Nephron progenitor cell (in vitro differentiated cells): ENCODE measurements around the gene ACTL10.
A peak's percentile ranks its signal among the peaks of the same experiment; 100 is the strongest.
"Not testable (repeated sequence)": the region's sequence is repeated elsewhere in the genome, so short reads cannot be mapped to it uniquely, and the experiment has no call there.

Source experiments
- DNase-seq: peaks from one replicate; pipeline ENCODE4 v3.0.0; 2021
- H3K27ac Mint-ChIP-seq: 2 replicates; pipeline ENCODE4 v1.8.0; 2021; ENCODE audit warnings: mild to moderate bottlenecking, moderate library complexity, mixed read lengths
- H3K27me3 Mint-ChIP-seq: 2 replicates; pipeline ENCODE4 v1.8.0; 2021; ENCODE audit warnings: mild to moderate bottlenecking, low read depth, mixed read lengths; ENCODE audit not compliant: poor library complexity
- H3K36me3 Mint-ChIP-seq: 2 replicates; pipeline ENCODE4 v1.8.0; 2021; ENCODE audit warnings: low read depth, mixed read lengths
- H3K4me1 Mint-ChIP-seq: 2 replicates; pipeline ENCODE4 v1.8.0; 2021; ENCODE audit warnings: mixed read lengths
- H3K4me3 Mint-ChIP-seq: 2 replicates; pipeline ENCODE4 v1.8.0; 2021; ENCODE audit warnings: mild to moderate bottlenecking, moderate library complexity, mixed read lengths
- H3K9me3 Mint-ChIP-seq: 2 replicates; pipeline ENCODE4 v1.8.0; 2021; ENCODE audit warnings: mild to moderate bottlenecking, moderate library complexity, mixed read lengths
- TF ChIP-seq, protein P1 (sequence below): fragments of 200-600 bp; sonication (generic); IDR thresholded peaks from 2 replicates; pipeline ENCODE4 v1.5.0; 2021; ENCODE audit warnings: antibody characterized with exemption

The ACTL10 gene

DNA sequence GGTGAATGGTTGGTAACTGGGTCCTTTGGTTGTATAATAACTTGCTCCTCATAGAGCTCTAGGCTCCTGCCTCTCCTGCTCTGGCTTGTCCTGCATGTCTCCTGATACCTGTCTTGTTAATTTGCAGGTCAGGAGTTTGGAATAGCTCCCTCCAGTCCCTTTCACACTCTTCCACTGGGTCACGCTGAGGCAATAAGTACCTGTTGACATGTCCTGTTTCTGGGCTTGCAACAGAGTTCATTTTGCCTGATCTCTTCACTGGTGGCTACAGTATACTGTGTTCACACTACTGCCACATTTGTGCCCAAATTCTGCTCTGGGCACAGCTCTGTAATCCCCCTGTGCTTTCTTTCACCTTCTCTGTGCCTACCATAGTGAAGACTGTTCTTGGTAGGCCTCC lies 30.0 kb upstream of the ACTL10 start:
- Mint-ChIP-seq H3K4me3 (no peak overlapping the region), H3K9me3 (no peaks in the 10 kb centered on the region), H3K4me1 (no peaks in the 10 kb centered on the region), H3K36me3 (peaks cover 62% of the 10 kb centered on the region), H3K27ac (no peak overlapping the region), H3K27me3 (peaks cover 3% of the 10 kb centered on the region)
- TF ChIP-seq, protein P1, sequence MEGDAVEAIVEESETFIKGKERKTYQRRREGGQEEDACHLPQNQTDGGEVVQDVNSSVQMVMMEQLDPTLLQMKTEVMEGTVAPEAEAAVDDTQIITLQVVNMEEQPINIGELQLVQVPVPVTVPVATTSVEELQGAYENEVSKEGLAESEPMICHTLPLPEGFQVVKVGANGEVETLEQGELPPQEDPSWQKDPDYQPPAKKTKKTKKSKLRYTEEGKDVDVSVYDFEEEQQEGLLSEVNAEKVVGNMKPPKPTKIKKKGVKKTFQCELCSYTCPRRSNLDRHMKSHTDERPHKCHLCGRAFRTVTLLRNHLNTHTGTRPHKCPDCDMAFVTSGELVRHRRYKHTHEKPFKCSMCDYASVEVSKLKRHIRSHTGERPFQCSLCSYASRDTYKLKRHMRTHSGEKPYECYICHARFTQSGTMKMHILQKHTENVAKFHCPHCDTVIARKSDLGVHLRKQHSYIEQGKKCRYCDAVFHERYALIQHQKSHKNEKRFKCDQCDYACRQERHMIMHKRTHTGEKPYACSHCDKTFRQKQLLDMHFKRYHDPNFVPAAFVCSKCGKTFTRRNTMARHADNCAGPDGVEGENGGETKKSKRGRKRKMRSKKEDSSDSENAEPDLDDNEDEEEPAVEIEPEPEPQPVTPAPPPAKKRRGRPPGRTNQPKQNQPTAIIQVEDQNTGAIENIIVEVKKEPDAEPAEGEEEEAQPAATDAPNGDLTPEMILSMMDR = no peak
- no peak for DNase-seq

DNA sequence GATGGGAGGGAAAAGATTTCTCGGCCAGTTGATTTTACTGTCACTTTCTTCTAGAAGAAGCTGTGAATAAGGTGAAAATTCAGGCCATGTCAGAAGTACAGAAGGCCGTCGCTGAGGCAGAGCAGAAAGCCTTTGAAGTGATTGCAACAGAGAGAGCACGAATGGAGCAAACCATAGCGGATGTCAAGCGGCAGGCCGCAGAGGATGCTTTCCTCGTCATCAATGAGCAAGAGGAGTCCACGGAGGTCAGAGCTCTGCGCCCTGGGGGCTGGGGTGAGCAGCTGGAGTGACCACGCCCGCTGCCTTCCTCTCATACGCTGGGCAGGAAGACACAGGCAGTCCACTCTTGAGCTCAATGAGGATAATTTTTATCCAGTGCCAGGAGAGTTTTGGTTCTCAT lies 26.5 kb upstream of the ACTL10 start:
- Mint-ChIP-seq H3K27me3 (peaks cover 3% of the 10 kb centered on the region), H3K27ac (peak overlapping the region; percentile 14), H3K4me1 (peaks cover 9% of the 10 kb centered on the region), H3K36me3 (peaks cover 68% of the 10 kb centered on the region), H3K9me3 (no peaks in the 10 kb centered on the region), H3K4me3 (no peak overlapping the region)
- DNase-seq = no peak
- TF ChIP-seq, protein P1 = no peak

DNA sequence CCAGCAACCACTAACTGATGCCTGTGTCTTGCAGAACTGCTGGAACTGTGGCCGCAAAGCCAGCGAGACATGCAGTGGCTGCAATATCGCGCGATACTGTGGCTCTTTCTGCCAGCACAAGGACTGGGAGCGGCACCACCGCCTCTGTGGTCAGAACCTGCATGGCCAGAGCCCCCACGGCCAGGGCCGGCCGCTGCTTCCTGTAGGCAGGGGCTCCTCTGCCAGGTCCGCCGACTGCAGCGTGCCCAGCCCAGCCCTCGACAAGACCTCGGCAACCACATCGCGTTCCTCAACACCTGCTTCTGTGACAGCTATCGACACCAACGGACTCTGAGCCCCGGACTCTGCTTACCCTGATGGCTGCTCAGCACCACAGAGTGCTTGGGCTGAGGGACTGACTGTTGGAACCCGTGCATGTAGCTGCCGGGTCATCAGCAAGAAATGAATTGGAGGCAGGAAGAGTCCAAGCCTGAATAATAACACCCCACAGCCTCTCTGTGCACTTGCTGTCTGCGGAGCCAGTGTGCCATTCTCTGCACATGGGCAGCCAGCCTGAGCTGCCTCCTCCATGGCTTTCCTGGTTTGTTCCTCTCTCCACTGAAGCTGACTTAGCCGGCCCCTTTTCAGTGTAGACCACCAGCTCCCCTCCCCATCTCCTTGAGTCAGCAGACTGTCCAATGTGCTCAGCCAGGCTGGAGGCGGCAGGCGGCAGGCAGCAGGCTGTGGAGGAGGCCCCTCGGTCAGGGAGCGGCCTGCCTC lies 22.3 kb upstream of the ACTL10 start:
- Mint-ChIP-seq H3K9me3 (no peaks in the 10 kb centered on the region), H3K4me1 (peaks cover 32% of the 10 kb centered on the region), H3K27ac (no peak overlapping the region), H3K27me3 (peaks cover 3% of the 10 kb centered on the region), H3K36me3 (peaks cover 51% of the 10 kb centered on the region), H3K4me3 (no peak overlapping the region)
- no peak for DNase-seq
- TF ChIP-seq, protein P1 = no peak

DNA sequence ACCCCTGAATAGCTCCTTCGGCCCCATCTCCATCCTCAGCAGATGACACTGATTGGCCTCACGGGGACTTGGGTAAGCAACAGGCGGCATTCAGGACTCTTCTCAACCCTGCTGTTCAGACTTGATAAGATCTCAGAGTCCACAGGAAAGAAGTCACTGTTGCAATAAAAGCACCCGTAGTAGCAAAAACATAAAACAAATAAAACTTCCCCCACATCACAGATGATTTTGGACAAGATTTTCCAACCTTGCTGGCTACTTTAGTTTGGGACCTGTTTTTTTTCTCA lies 21.7 kb upstream of the ACTL10 start:
- no peak for DNase-seq
- Mint-ChIP-seq H3K9me3 (no peaks in the 10 kb centered on the region), H3K4me3 (no peak overlapping the region), H3K27me3 (peaks cover 3% of the 10 kb centered on the region), H3K36me3 (peaks cover 46% of the 10 kb centered on the region), H3K27ac (no peak overlapping the region), H3K4me1 (peaks cover 37% of the 10 kb centered on the region)
- TF ChIP-seq, protein P1 = no peak

DNA sequence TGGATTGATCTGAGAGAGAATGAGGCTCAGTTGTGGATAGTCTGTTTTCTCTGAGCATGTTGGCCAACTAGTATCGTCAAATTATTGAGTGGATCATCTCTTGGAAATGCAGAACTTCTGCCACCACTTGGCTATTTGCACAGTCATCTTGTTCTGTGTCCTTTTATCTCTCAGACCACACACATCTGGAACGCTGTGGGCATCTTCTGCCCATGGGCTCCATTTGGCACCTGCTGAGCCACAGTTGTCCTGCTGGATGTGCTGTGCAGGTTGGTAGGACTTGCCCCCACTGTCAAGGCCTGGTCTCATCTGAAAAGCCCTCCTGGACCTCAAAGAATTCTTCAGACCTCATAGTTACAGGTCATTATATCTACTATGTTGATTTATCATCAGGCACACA lies 21.3 kb upstream of the ACTL10 start:
- H3K4me3 Mint-ChIP-seq = no peak overlapping the region
- DNase-seq = no peak
- peaks cover 37% of the 10 kb centered on the region for H3K4me1 Mint-ChIP-seq
- peak overlapping the region; percentile 39 for H3K27ac Mint-ChIP-seq
- peaks cover 3% of the 10 kb centered on the region for H3K27me3 Mint-ChIP-seq
- H3K9me3 Mint-ChIP-seq = no peaks in the 10 kb centered on the region
- peaks cover 42% of the 10 kb centered on the region for H3K36me3 Mint-ChIP-seq
- TF ChIP-seq, protein P1 = no peak

DNA sequence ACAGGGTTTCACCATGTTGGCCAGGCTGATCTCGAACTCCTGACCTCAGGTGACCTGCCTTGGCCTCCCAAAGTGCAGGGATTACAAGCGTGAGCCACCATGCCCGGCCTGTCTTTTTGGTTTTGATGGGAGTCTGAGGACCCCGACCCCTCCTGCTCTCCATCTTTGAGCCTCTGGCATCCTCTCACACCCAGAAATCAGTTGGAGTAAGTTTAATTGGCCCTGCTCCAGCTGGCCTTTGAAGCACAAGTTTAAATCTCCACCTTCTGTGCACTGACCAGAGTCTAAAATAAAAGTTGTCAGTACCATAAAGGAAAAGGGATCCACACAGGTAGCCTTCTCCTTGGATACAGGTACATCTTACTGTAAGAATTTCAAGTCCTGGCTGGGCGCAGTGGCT lies 20.6 kb upstream of the ACTL10 start:
- DNase-seq = no peak
- H3K4me1 Mint-ChIP-seq = peaks cover 37% of the 10 kb centered on the region
- no peak overlapping the region for H3K4me3 Mint-ChIP-seq
- H3K27ac Mint-ChIP-seq = no peak overlapping the region
- H3K9me3 Mint-ChIP-seq = no peaks in the 10 kb centered on the region
- H3K36me3 Mint-ChIP-seq = peaks cover 34% of the 10 kb centered on the region
- peaks cover 3% of the 10 kb centered on the region for H3K27me3 Mint-ChIP-seq
- TF ChIP-seq, protein P1 = no peak

DNA sequence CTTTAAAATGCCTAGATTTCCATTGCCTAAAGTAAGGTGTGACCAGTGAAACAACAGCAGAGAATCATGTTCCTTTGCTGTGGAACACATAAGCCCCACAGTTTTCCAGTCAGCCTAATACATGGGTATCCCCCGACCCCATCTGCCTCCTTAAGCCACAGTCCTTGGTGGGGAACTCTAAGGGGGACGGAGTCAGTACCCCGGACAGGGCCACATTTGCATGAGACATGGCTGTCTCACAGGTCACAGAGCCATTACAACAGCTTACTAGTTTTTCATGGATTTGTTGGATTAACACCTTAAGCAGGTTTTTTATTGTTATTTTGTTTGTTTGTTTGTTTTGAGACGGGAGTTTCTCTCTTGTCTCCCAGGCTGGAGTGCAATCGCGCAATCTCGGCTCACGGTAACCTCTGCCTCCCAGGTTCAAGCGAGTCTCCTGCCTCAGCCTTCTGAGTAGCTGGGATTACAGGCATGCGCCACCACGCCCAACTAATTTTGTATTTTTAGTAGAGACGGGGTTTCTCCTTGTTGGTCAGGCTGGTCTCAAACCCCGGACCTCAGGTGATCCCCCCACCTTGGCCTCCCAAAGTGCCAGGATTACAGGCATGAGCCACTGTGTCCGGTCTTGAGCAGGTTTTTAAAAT lies 19.7 kb upstream of the ACTL10 start:
- peaks cover 37% of the 10 kb centered on the region for H3K4me1 Mint-ChIP-seq
- not testable (repeated sequence) for H3K27ac Mint-ChIP-seq

More for the DNA sequence above, 19.7 kb upstream of the ACTL10 start:
- H3K9me3 Mint-ChIP-seq, DNase-seq, H3K27me3 Mint-ChIP-seq, H3K4me3 Mint-ChIP-seq: not testable (repeated sequence)
- peaks cover 28% of the 10 kb centered on the region for H3K36me3 Mint-ChIP-seq
